ENCODE data around the gene CDC6.

Gene CDC6

DNA sequence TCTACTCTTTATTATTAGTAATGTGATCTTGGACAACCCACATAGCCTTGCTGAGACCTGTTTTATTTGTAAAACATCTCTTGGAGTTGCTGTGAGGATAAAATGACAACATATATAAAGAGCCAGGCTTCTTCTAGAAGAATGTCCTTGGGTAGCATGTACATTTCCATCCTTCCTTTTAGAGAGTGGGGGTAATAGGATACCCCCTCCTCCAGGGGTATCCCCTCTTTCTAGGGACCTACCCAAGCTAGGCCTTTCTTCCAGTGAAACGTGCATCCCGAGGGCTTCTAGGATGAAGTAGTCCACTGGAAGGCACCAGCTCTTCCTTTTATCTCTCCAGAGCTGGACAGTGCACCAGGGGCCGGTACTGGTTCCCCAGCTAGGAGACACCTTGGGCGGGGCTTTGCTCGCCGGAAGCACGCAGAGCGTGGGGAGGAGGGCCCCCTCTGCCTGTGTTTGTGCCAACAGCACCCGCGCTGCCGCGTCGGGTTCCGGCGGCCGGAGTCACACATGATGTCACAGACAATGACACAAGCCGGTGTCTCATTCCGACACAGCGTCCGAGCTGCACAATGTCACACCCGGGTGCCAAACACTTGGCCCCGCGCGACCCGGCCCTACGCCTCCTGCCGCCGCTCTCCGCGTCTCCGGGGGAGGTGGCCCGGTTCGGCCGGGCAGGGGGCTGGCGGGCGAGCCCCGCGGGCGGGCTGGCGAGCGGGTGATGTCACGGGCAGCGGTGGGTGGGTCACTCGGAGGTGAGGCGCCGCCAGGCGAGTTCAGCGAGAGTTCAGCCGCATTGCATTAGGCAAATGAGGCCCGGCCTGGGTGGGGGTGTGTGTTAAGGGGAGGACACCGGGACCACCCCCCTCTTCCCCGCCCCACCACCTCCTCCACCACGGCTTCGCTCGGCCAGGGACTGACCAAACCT lies 53.5 kb downstream of the CDC6 start:
- peak; percentile 91 for FAIRE-seq
- TF ChIP-seq TAF1 (IDR thresholded peaks at IDR 0.05; ENCODE audit: borderline replicate concordance, low read depth, low read length) (0 out of 2 replicates have a peak, but pooled peaks have one; percentile 27), POLR2A (IDR thresholded peaks at IDR 0.05; ENCODE audit: low read depth, low read length) (peak; percentile 35; the same call in 1 of the 2 replicates), POLR2AphosphoS5 (IDR thresholded peaks at IDR 0.05; ENCODE audit: low read depth, low read length) (no peak)
- peak; percentile 79 for DNase-seq (ENCODE audit: insufficient read length)

DNA sequence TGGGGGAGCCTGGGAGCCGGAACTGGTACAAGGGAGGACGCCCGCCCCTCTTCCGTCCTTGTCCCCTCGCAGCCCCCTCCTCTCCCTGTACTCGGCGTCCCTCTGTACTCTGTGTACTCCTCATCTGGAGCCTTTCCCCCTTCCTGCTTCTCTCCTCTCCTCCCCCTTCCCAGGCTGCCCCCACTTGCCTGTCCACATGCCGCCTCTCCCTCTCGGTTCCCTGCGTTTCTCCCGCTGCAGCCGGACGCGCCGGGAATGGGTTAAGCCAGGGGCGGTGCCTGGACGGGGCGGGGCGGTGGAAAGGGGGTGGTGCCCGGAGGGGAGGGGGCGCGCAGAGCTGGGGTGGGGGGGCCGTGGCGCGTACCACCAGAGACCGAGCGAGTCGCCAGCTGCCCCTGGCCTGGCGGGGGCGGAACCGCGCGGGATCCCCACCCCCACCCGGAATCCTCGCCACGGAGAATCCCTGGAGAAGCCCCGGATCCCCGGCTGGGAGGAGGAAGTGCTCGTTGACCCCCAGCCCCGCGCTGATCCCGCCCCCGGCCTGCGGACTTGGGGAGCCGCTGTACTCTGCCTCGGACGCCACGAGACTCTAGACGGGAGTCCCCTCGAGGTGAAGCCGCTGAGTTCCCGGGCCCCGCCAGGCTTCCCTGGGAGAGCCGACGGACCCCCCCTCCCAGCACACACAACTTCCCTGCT lies 54.3 kb downstream of the CDC6 start:
- TF ChIP-seq POLR2AphosphoS5 (IDR thresholded peaks at IDR 0.05; ENCODE audit: low read depth, low read length) = no peak
- TF ChIP-seq POLR2A (IDR thresholded peaks at IDR 0.05; ENCODE audit: low read depth, low read length) = no peak
- TF ChIP-seq TAF1 (IDR thresholded peaks at IDR 0.05; ENCODE audit: borderline replicate concordance, low read depth, low read length) = no peak
- DNase-seq (ENCODE audit: insufficient read length) (no peak), FAIRE-seq (no peak)

DNA sequence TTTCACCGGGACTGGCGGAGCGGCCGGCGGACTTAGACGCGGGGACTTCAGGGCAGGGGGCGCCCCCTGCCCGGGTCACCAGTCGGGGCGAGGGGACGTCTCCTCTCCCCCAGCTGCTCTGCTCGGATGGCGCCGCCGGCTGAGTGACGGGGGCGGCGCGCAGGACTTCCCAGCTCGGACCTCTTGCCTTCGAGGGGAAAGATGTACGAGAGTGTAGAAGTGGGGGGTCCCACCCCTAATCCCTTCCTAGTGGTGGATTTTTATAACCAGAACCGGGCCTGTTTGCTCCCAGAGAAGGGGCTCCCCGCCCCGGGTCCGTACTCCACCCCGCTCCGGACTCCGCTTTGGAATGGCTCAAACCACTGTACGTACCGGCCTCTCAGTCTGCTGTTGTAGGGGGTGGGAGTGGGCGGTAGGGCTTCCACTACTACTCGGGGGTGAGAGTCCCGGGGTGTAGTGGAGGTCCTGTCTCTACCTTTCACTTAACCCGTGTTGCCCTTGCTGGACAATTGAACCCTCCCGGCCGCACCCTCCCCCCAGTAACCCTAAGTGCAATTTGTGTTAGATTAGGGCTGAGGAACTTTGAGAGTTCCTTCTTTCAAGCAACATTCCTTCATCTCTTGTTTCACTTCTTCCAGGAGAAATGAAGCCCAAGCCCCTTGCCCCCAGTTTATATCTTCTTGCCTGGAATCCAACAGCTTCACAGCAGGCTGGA lies 55.0 kb downstream of the CDC6 start:
- no peak for FAIRE-seq
- DNase-seq (ENCODE audit: insufficient read length) = no peak
- no peak for TF ChIP-seq POLR2A (IDR thresholded peaks at IDR 0.05; ENCODE audit: low read depth, low read length)
- TF ChIP-seq TAF1 (IDR thresholded peaks at IDR 0.05; ENCODE audit: borderline replicate concordance, low read depth, low read length) = no peak

DNA sequence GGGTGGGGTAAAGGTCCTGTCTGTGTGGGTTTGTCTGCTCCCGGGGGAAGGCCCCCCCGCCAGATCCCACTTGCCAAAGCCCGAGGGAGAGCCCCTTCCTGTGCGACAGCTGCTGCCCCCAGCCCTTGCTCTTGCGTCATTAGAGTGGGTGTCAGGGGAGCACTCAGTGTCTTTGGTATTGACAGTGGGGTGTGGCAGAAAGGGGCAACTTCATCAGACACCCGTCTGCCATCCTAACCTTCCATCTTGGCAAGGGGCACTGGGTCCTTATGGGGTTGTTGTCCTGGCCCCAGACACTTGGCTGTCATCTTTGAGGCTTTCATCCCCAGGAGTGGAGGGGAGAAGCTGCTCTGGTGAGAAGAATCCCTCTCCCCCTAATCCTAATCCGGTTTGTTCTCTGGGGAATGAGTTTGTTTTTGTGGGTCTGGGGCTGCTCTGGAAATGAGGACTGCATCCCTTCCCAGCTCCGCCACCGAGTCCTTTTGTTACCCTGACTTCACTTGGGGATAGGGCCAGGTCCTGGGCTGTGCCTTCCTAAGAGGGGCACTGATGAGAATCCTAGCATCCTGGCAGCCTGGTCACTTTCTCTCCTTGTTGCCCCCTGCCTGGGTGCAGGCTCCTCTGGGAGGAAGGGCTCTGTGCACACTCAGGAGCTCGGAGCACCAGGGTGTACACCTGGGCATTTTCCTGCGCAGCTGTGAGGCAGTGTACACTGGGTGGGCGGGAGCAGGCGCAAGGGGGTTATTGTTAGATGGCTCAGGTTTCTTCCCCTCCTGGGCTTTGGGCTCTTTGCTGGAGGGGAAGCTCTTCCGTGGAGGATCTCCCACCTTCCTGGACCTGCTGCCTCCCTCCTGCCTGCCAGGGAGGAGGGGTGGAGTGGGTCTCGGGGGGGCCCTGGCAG lies 55.8 kb downstream of the CDC6 start:
- DNase-seq (ENCODE audit: insufficient read length) (no peak), FAIRE-seq (no peak)
- TF ChIP-seq TAF1 (IDR thresholded peaks at IDR 0.05; ENCODE audit: borderline replicate concordance, low read depth, low read length) (no peak), POLR2A (IDR thresholded peaks at IDR 0.05; ENCODE audit: low read depth, low read length) (no peak), POLR2AphosphoS5 (IDR thresholded peaks at IDR 0.05; ENCODE audit: low read depth, low read length) (no peak)

DNA sequence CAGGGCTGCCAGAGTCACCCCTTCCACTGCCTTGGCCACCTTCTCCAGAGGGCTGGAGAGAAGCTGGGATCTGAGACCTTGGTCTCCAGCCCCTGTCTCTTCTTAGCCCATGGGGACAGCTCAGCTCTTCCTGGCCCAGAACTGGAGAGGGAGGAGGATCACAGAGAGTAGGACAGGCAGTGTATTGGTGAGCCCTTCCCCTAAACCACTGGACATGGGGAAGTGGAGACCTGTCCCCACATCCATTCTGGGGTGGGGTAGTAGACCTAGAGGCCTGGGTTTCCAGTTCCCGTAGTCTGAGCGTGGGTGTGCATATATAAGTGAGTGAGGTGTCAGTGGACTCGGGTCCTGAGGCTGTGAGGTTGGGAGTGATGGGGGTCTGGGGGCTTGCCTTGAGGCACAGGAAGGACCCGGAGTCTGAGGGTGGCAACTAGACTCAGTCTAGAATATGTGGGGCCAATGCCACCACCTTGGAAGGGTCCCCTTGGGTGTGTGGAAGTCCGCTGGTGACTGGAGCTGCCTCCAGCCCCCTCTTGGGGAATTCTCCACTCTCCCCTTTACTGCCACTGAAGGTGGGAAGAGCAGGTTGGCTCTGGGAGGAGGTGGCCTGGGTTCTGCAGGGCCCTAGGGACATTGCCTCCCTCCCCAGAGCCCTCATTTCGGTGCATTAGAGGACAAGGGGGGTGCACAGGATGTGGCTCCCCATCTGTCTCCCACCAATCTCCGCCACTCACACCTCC lies 56.9 kb downstream of the CDC6 start:
- DNase-seq (ENCODE audit: insufficient read length) = no peak
- TF ChIP-seq POLR2A (IDR thresholded peaks at IDR 0.05; ENCODE audit: low read depth, low read length) (no peak), POLR2AphosphoS5 (IDR thresholded peaks at IDR 0.05; ENCODE audit: low read depth, low read length) (no peak)
- FAIRE-seq = no peak

DNA sequence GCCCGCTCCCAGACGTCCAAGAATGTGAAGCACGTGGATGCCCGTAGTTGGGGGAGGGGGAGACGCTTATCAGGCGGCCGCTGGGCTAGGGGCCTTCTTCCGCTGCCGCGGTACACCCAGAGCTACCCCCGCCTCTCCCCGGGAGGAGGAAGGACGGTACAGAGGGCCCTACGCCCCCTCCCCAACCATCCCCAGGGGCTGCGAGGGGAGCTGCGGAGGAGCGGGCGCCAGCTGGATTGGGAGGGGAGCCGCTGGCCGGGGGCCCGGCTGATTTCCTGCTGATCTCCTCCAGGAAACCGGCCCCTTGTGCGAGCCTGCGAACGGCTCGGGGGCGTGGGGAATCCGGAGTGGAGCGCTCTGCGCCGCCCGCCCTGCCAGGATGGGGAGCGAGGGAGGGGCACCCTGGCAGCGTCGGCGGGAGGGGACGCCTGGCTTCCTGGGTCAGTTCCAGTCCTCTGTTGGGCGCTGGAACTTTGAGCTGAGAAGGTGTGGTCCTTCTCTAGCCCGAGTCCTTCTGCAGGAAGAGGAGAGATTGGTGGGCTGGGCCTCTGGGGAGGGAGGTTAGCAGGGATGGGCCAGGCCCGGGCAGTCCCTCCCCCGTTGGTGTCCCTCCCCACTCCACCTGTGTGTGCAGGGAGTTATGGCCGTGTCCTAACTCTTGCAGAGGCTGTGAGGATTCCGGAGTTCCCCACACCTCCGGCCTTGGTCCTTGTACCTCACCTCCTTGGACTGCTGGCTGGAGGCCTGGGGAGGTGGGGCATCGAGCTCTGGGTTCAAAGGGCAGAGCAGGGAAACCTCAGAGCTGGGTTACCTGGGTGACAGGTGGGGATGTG lies 57.7 kb downstream of the CDC6 start:
- FAIRE-seq (no peak), DNase-seq (ENCODE audit: insufficient read length) (no peak)
- TF ChIP-seq POLR2A (IDR thresholded peaks at IDR 0.05; ENCODE audit: low read depth, low read length) (no peak), TAF1 (IDR thresholded peaks at IDR 0.05; ENCODE audit: borderline replicate concordance, low read depth, low read length) (no peak), POLR2AphosphoS5 (IDR thresholded peaks at IDR 0.05; ENCODE audit: low read depth, low read length) (no peak)

DNA sequence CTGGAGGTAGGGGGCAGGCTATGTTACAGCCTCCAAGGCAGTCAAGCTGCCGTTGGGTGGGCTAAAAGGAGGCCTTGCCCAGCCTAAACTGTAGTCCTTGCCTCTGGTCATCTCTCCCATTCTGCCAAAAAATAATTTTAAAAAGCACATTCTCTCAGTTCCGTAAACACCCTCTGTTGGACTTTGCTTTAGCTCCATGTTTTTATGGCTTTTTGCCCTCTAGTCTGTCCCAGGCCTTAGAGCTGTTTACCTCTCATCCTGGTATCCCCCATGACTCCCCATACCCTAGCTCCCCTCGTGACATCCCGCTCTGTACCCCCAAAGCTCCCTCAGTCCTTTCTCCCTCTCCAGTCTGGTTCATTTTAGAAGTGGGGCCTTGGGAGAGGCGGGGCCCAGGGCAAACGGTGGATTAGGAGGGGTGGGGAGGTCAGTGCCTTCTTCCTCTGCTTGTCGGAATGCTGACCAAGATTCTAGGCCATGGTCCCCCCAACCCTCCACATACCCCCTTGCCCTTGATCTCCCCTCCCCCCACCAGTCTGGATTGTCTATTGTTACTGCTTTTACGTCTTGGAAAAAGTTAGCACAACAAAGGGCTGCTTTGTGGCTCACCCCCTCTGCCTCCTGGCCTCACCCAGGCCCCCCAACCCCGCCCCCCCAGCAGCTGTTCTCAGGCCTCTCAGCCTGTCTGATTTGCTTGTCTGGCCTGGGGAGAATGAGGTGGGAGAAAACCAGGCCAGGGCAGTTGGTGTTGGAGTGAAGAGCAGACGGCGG lies 58.5 kb downstream of the CDC6 start:
- no peak for DNase-seq (ENCODE audit: insufficient read length)
- no peak for TF ChIP-seq POLR2AphosphoS5 (IDR thresholded peaks at IDR 0.05; ENCODE audit: low read depth, low read length)
- TF ChIP-seq TAF1 (IDR thresholded peaks at IDR 0.05; ENCODE audit: borderline replicate concordance, low read depth, low read length) = no peak
- no peak for TF ChIP-seq POLR2A (IDR thresholded peaks at IDR 0.05; ENCODE audit: low read depth, low read length)
- no peak for FAIRE-seq

DNA sequence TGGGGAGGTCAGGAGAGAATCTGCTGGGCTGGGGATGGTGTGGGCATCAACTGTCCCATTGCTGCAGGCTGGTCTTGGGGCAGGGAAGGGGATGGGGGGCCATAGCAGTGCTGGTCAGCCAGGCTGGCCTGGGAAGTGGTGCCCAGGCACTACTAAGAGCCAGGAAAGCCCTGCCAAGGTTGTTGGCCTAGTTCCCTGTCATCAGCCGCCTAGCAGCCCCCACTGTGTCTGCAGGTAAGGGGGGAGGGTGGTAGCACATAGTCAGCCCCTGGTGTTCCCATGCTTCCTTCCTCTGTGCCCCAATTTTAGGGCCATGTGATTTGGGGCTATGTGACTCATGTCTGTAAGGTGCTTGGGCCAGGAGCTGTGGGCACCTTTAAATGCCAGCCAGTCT lies 59.1 kb downstream of the CDC6 start:
- FAIRE-seq (no peak), DNase-seq (ENCODE audit: insufficient read length) (no peak)
- TF ChIP-seq TAF1 (IDR thresholded peaks at IDR 0.05; ENCODE audit: borderline replicate concordance, low read depth, low read length) = no peak
- no peak for TF ChIP-seq POLR2A (IDR thresholded peaks at IDR 0.05; ENCODE audit: low read depth, low read length)
- TF ChIP-seq POLR2AphosphoS5 (IDR thresholded peaks at IDR 0.05; ENCODE audit: low read depth, low read length) = no peak
